GM18907 (cell line): ENCODE measurements around the gene PAPSS1.
A peak's percentile ranks its signal among the peaks of the same experiment; 100 is the strongest.
"Not testable (repeated sequence)": the region's sequence is repeated elsewhere in the genome, so short reads cannot be mapped to it uniquely, and the experiment has no call there.

ENCODE experiments used
- ATAC-seq: cut with Tn5 transposase; IDR thresholded peaks from one replicate; pipeline ENCODE4 v1.9.1; 2021; ENCODE audit warnings: mild to moderate bottlenecking, moderate library complexity; ENCODE audit not compliant: unreplicated experiment

PAPSS1 gene

GRCh38 chr4:107726131-107726925, 6.3 kb upstream of the PAPSS1 start:
- ATAC-seq = not testable (repeated sequence)

- ATAC-seq = no peak
Observed at GRCh38 chr4:107725281-107725859, 5.3 kb upstream of the PAPSS1 start.

GRCh38 chr4:107723331-107723730, 3.3 kb upstream of the PAPSS1 start:
- ATAC-seq = not testable (repeated sequence)

- no peak for ATAC-seq
Observed at GRCh38 chr4:107721436-107722100, 1.5 kb upstream of the PAPSS1 start.

- peak; percentile 17 for ATAC-seq
Observed at GRCh38 chr4:107719207-107719921, 670 bp downstream of the PAPSS1 start.

- ATAC-seq = peak; percentile 33
Observed at GRCh38 chr4:107718351-107718965, 1.6 kb downstream of the PAPSS1 start.

GRCh38 chr4:107714256-107714655, 5.8 kb downstream of the PAPSS1 start:
- no peak for ATAC-seq

GRCh38 chr4:107712236-107712635, 7.8 kb downstream of the PAPSS1 start:
- no peak for ATAC-seq

- ATAC-seq = no peak
Observed at GRCh38 chr4:107711831-107712230, 8.2 kb downstream of the PAPSS1 start.

- ATAC-seq = no peak
Observed at GRCh38 chr4:107710493-107711459, 9.3 kb downstream of the PAPSS1 start.

- no peak for ATAC-seq
Observed at GRCh38 chr4:107709916-107710315, 10.1 kb downstream of the PAPSS1 start.

- no peak for ATAC-seq
Observed at GRCh38 chr4:107708225-107708624, 11.8 kb downstream of the PAPSS1 start.

- ATAC-seq = no peak
Observed at GRCh38 chr4:107705742-107706556, 14.1 kb downstream of the PAPSS1 start.

- ATAC-seq = no peak
Observed at GRCh38 chr4:107701565-107701964, 18.5 kb downstream of the PAPSS1 start.

GRCh38 chr4:107699466-107700206, 20.4 kb downstream of the PAPSS1 start:
- ATAC-seq = no peak

GRCh38 chr4:107696187-107696586, 23.8 kb downstream of the PAPSS1 start:
- ATAC-seq = not testable (repeated sequence)

GRCh38 chr4:107693132-107693531, 26.9 kb downstream of the PAPSS1 start:
- ATAC-seq = no peak

GRCh38 chr4:107692202-107692601, 27.8 kb downstream of the PAPSS1 start:
- ATAC-seq = no peak
